Measurements from ENCODE around the gene ELF1. TPM values are rescaled to one million over a fixed set of nuclear protein-coding genes. Genes with fewer than 3 reads are reported as not detected.

The ELF1 gene
- total RNA-seq, 1 donor from 2014 or later: 136 TPM

DNA sequence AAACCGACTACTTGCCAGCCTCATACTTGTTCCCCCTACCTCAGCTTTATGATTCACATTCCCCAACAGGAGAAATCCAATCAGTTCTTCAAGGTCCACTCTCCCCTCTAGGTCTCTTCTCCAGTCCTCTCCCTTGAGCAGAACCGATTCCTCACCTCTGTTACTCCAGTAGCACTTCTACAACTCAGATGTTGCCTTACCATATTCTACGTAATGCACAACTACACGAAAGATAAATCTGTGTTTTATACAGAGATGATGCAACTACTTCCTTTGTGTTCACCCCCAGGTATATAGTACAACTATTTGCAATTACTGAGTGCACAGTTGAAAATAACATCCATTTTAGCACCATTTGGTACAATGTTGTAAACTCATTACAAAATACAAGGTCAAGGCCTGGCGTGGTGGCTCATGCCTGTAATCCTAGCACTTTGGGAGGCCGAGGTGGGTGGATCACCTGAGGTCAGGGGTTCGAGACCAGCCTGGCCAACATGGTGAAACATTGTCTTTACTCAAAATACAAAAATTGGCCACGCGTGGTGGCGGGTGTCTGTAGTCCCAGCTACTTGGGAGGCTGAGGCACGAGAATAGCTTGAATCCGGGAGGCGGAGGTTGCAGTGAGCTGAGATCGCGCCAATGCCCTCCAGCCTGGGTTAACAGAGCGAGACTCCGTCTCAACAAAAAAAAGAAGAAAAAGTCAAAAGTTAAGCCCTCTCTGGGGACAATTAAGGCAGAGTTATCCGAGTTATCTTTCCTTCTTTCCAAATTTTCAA is 39.4 kb upstream of the ELF1 start:
- Mint-ChIP-seq H3K27me3 (peaks cover 2% of the 10 kb centered on the region), H3K27ac (peak overlapping the region; percentile 100), H3K4me1 (peaks cover 58% of the 10 kb centered on the region), H3K9me3 (no peaks in the 10 kb centered on the region), H3K36me3 (ENCODE audit: low read depth) (peaks cover 16% of the 10 kb centered on the region), H3K4me3 (peak overlapping the region; percentile 1)
- intact Hi-C loops (cut with micrococcal nuclease): no loop called here
- CTCF ChIA-PET: interaction anchor here (1.6 to 2.5 kb wide), 4 partner anchors 40 to 136 kb away, joined by 5 to 16 read pairs (median 10); partner anchors contain the start of gene ELF1
- no peak for ATAC-seq (ENCODE audit: low read depth)
- POLR2A ChIA-PET: interaction anchor here (2.9 to 5.4 kb wide), 2 partner anchors 42 to 53 kb away, joined by 10 to 118 read pairs; partner anchors contain the start of gene ELF1
- DNase-seq: no peak
- TF ChIP-seq, protein P1, sequence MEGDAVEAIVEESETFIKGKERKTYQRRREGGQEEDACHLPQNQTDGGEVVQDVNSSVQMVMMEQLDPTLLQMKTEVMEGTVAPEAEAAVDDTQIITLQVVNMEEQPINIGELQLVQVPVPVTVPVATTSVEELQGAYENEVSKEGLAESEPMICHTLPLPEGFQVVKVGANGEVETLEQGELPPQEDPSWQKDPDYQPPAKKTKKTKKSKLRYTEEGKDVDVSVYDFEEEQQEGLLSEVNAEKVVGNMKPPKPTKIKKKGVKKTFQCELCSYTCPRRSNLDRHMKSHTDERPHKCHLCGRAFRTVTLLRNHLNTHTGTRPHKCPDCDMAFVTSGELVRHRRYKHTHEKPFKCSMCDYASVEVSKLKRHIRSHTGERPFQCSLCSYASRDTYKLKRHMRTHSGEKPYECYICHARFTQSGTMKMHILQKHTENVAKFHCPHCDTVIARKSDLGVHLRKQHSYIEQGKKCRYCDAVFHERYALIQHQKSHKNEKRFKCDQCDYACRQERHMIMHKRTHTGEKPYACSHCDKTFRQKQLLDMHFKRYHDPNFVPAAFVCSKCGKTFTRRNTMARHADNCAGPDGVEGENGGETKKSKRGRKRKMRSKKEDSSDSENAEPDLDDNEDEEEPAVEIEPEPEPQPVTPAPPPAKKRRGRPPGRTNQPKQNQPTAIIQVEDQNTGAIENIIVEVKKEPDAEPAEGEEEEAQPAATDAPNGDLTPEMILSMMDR (IDR thresholded peaks at IDR 0.05): no peak

DNA sequence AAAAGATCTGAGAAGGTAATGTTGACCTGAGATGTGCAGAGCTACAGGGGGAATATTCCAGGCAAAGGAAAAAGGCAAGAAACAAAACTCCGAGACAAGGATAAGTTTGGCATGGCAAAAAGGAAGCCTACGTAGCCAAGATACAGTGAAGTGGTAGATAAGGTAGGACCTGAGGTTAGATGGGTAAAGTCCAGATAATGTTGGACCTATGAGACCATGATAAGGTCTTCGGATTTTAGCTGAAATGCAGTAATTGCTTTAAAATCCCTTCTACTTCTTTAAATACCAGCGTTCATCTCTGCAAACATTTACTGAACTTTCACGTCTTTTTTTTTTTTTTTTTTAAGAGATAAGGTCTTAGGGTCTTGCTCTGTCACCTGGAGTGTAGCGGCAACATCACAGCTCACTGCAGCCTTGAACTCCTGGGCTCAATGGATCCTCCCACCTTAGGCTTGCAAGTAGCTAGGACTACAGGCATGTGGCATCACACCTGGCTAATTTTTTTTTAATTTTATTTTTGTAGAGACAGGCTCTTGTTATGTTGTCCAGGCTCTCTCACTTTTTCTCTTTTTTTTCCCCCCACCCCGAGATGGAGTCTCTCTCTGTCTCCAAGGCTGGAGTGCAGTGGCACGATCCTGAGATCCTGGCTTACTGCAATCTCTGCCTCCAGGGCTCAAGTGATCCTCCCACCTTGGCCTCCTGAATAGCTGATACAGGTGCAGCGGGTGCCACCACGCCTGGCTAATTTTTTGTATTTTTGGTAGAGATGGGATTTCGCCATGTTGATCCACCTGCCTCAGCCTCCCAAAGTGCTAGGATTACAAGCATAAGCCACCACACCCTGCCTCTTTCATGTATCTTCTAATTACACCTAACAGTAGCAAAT is 38.0 kb upstream of the ELF1 start:
- intact Hi-C loops (cut with micrococcal nuclease): no loop called here
- no peak for DNase-seq
- Mint-ChIP-seq H3K27ac (no peak overlapping the region), H3K9me3 (no peaks in the 10 kb centered on the region), H3K27me3 (peaks cover 2% of the 10 kb centered on the region), H3K4me3 (no peak overlapping the region), H3K4me1 (peaks cover 60% of the 10 kb centered on the region), H3K36me3 (ENCODE audit: low read depth) (peaks cover 16% of the 10 kb centered on the region)
- ChIA-PET POLR2A (interaction anchor here (0.7 to 5.4 kb wide), 3 partner anchors 40 to 75 kb away, joined by 4 to 118 read pairs (median 7); partner anchors contain the start of gene ELF1), CTCF (interaction anchor here (0.8 to 1.0 kb wide), 3 partner anchors 52 to 166 kb away, joined by 3 to 6 read pairs (median 3); no protein-coding TSS in a partner anchor)
- TF ChIP-seq, protein P1 (IDR thresholded peaks at IDR 0.05): no peak
- no peak for ATAC-seq (ENCODE audit: low read depth)

DNA sequence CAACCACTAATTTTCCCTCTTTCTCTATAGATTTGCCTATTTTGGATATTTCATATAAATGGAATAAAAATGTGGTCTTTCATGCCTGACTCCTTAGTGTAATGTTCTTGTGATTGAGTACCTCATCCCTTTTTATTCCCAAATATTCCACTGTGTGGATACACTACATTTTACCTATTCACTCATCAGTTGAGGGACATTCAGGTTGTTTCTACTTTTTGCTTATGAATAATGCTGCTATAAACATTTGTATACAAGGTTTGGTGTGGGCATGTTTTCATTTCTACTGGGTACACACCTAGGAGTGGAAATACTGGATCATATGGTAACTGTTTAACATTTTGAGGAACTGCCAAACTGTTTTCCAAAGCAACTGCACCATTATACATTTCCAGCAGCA is 37.1 kb upstream of the ELF1 start:
- POLR2A ChIA-PET: interaction anchor here (0.7 to 0.8 kb wide), 2 partner anchors 73 to 74 kb away, joined by 4 to 7 read pairs; no protein-coding TSS in a partner anchor

DNA sequence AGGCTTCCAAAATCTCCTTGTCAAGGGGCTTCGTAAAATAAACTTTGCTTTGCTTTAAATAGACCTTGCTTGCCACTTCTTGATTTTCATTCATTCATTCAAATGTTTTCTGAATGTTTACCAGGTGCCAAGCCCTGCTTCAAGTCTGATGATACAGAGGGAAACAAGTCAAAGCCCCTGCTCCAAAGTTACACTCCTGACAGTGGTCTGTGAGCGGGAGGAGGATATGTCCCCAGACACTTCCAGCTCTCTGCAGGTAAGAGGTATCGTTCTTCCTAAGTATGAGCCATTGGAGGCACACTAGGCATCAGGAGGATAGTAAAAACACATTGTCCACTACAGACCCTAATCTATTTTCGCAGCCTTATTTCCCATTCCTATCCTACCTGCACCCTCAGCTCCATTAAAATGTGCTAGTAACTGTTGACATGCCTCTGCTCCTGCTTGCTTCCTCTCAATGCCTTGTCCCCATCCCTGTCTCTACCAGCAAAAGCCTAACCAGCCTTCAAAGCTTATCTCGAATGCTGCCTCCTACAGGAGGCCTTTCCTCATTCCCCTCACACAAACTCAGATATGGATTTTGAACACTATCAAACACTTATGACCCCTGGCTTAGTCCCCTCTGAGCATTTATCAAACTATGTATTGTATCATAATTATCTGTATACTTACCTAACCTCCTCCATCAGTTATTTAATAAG is 36.0 kb upstream of the ELF1 start:
- Mint-ChIP-seq H3K27me3 (no peaks in the 10 kb centered on the region), H3K36me3 (ENCODE audit: low read depth) (no peaks in the 10 kb centered on the region)
- POLR2A ChIA-PET: interaction anchor here (1.2 to 3.8 kb wide), 3 partner anchors 36 to 81 kb away, joined by 4 to 25 read pairs (median 5); partner anchors contain the start of gene ELF1

More for the DNA sequence above, 37.1 kb upstream of the ELF1 start:
- DNase-seq: no peak
- intact Hi-C loops (cut with micrococcal nuclease): no loop called here
- TF ChIP-seq, protein P1 (IDR thresholded peaks at IDR 0.05): no peak
- CTCF ChIA-PET: interaction anchor here (1.0 to 3.1 kb wide), 2 partner anchors 51 to 82 kb away, joined by 6 to 36 read pairs; no protein-coding TSS in a partner anchor
- Mint-ChIP-seq H3K27me3 (peaks cover 2% of the 10 kb centered on the region), H3K9me3 (no peaks in the 10 kb centered on the region), H3K4me1 (peaks cover 59% of the 10 kb centered on the region), H3K27ac (no peak overlapping the region), H3K4me3 (no peak overlapping the region), H3K36me3 (ENCODE audit: low read depth) (peaks cover 11% of the 10 kb centered on the region)
- no peak for ATAC-seq (ENCODE audit: low read depth)

More for the DNA sequence above, 36.0 kb upstream of the ELF1 start:
- Mint-ChIP-seq H3K4me1 (peaks cover 58% of the 10 kb centered on the region), H3K4me3 (no peak overlapping the region), H3K27ac (peak overlapping the region; percentile 21), H3K9me3 (no peaks in the 10 kb centered on the region)
- ATAC-seq (ENCODE audit: low read depth) (no peak), DNase-seq (no peak)
- intact Hi-C loops (cut with micrococcal nuclease): loop anchor here (1.0 kb wide), 1 partner anchor 167 kb away; no protein-coding TSS in a partner anchor
- CTCF ChIA-PET: interaction anchor here (0.6 to 3.1 kb wide), 22 partner anchors 17 to 168 kb away, joined by 3 to 36 read pairs (median 5); no protein-coding TSS in a partner anchor
- TF ChIP-seq, protein P1 (IDR thresholded peaks at IDR 0.05): no peak

Data from activated B cell treated with CpG ODN at 0.5 μM for 24 hours (primary cell).